Activated CD8-positive, alpha-beta T cell treated with anti-CD3 and anti-CD28 coated beads for 36 hours (primary cell): ENCODE measurements around the gene ZNF654. TPM values are rescaled to one million over a fixed set of nuclear protein-coding genes. Genes with fewer than 3 reads are reported as not detected.

Experiments used
- ATAC-seq: fragments of 200-7000 bp; cut with Tn5 transposase; one replicate; pipeline ENCODE4 v1.10.0; 2021; ENCODE audit warnings: mild to moderate bottlenecking, moderate library complexity
- CTCF ChIA-PET: fragments of 350-600 bp; sonication (Branson Sonifier 250); formaldehyde crosslinking; loops from one replicate; lab custom pipeline; 2021; ENCODE audit warnings: antibody characterized with exemption; lab: Charles Lee
- POLR2A ChIA-PET: fragments of 350-600 bp; sonication (Branson Sonifier 250); formaldehyde crosslinking; loops from one replicate; lab custom pipeline; 2021; ENCODE audit warnings: antibody characterized with exemption; lab: Charles Lee
- DNase-seq: peaks from one replicate; pipeline ENCODE4 v3.0.0-alpha.2; 2020
- H3K27ac Mint-ChIP-seq: one replicate; pipeline ENCODE4 v1.8.0; 2021; ENCODE audit warnings: mild to moderate bottlenecking, mixed read lengths
- H3K27me3 Mint-ChIP-seq: one replicate; pipeline ENCODE4 v1.8.0; 2021; ENCODE audit warnings: mixed read lengths
- H3K36me3 Mint-ChIP-seq: one replicate; pipeline ENCODE4 v1.8.0; 2021; ENCODE audit warnings: low read depth, mixed read lengths
- H3K4me1 Mint-ChIP-seq: one replicate; pipeline ENCODE4 v1.8.0; 2021; ENCODE audit warnings: low read depth, mixed read lengths
- H3K4me3 Mint-ChIP-seq: one replicate; pipeline ENCODE4 v1.8.0; 2021; ENCODE audit warnings: mild to moderate bottlenecking, moderate library complexity, mixed read lengths
- H3K9me3 Mint-ChIP-seq: one replicate; pipeline ENCODE4 v1.8.0; 2021; ENCODE audit warnings: mixed read lengths
- intact Hi-C: fragments of 100-400 bp; cut with micrococcal nuclease; formaldehyde crosslinking; loops from one replicate; pipeline ENCODE4 v1.10.0; 2022
- total RNA-seq, 2 experiments: library from RNA; stranded (reverse); gene quantifications; one replicate each; pipeline ENCODE4 v1.2.3, GENCODE V29; 2021
- TF ChIP-seq, protein P1 (sequence below): fragments of 200-600 bp; IDR thresholded peaks from one replicate; pipeline ENCODE4 v1.8.0; 2022; ENCODE audit warnings: antibody characterized with exemption, mild to moderate bottlenecking

ZNF654 gene
- total RNA-seq, 2 experiments from 2014 or later: 20.2 to 21.0 TPM

DNA sequence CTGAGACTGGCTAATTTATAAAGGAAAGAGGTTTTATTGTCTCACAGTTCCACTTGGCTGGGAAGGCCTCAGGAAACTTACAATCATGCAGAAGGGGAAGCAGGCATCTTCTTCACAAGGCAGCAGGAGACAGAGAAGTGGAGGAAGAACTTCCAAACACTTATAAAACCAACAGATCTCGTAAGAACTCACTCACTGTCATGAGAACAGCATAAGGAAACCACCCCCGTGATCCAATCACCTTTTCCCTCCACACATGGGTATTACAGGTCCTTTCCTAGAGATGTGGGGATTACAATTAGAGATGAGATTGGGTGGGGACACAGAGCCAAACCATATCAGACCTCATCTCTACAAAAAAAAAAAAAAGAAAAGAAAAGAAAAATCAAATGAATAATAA, 26.0 kb upstream of the ZNF654 start:
- no peak for DNase-seq
- H3K27ac Mint-ChIP-seq: no peak overlapping the region
- no peaks in the 10 kb centered on the region for H3K9me3 Mint-ChIP-seq
- POLR2A ChIA-PET: no interaction called here
- intact Hi-C loops: no loop called here
- H3K36me3 Mint-ChIP-seq: no peaks in the 10 kb centered on the region
- peaks cover 35% of the 10 kb centered on the region for H3K4me1 Mint-ChIP-seq
- no peak overlapping the region for H3K4me3 Mint-ChIP-seq
- H3K27me3 Mint-ChIP-seq: no peaks in the 10 kb centered on the region
- TF ChIP-seq, protein P1, sequence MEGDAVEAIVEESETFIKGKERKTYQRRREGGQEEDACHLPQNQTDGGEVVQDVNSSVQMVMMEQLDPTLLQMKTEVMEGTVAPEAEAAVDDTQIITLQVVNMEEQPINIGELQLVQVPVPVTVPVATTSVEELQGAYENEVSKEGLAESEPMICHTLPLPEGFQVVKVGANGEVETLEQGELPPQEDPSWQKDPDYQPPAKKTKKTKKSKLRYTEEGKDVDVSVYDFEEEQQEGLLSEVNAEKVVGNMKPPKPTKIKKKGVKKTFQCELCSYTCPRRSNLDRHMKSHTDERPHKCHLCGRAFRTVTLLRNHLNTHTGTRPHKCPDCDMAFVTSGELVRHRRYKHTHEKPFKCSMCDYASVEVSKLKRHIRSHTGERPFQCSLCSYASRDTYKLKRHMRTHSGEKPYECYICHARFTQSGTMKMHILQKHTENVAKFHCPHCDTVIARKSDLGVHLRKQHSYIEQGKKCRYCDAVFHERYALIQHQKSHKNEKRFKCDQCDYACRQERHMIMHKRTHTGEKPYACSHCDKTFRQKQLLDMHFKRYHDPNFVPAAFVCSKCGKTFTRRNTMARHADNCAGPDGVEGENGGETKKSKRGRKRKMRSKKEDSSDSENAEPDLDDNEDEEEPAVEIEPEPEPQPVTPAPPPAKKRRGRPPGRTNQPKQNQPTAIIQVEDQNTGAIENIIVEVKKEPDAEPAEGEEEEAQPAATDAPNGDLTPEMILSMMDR: no peak
- no peak for ATAC-seq
- CTCF ChIA-PET: no interaction called here

DNA sequence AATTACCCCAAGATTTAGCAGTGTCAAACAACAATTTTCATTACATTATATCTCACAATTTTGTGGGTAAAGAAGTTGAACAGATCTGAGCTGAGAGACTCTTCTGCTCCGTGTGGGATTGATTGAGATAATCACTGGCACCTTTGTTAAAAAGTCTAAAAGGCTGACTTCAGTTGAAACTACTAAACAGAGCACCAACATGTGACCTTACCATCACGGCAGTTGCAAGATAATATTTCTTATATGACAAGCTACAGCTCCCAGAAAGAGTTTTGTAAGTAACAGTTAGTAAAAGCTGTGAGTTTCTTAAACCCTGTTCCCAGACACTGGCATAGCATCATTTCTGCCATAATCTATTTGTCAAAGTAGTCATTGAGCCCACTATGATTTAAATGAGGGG, 25.2 kb upstream of the ZNF654 start:
- intact Hi-C loops: no loop called here
- no peaks in the 10 kb centered on the region for H3K9me3 Mint-ChIP-seq
- TF ChIP-seq, protein P1: no peak
- DNase-seq (no peak), ATAC-seq (no peak)
- no peak overlapping the region for H3K4me3 Mint-ChIP-seq
- no peaks in the 10 kb centered on the region for H3K36me3 Mint-ChIP-seq
- ChIA-PET CTCF (interaction anchor here (0.9 kb wide), 1 partner anchor 17 kb away, joined by 3 read pairs; no protein-coding TSS in a partner anchor), POLR2A (no interaction called here)
- H3K27ac Mint-ChIP-seq: no peak overlapping the region
- peaks cover 35% of the 10 kb centered on the region for H3K4me1 Mint-ChIP-seq
- H3K27me3 Mint-ChIP-seq: no peaks in the 10 kb centered on the region

DNA sequence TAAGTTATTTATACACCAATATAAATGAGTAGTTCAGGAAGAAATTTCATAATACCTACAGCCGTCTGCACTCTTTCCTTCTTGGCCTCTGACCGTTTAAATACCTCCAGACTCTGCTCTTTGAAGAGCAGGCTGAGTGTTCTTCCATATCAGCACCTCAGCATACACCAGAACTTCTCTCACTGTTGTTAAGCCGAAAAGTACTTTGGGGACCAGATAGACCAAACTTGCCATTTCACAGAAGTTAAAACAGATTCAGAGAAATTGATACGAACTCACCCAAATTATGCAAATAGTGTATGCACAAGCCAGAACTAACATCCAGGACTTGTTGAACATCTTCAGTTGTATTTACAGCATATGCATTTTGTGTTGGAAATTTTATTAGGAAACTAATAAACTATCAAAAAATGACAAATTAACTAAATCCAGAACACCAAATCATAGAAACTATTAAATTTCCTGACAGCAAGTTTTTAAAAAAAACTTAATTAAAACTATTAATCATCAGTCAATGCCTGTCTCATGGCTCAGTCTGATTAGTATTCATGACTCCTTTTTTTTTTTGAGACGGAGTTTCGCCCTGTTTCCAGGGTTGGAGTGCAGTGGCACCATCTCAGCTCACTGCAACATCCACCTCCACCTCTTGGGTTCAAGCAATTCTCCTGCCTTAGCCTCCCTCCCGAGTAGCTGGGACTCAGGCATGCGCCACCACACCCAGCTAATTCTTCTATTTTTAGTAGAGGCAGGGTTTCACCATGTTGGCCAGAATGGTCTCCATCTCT, 24.4 kb upstream of the ZNF654 start:
- intact Hi-C loops: no loop called here
- TF ChIP-seq, protein P1: no peak
- CTCF ChIA-PET: interaction anchor here (0.9 kb wide), 1 partner anchor 18 kb away, joined by 3 read pairs; no protein-coding TSS in a partner anchor
- Mint-ChIP-seq H3K27ac (no peak overlapping the region), H3K4me1 (peaks cover 33% of the 10 kb centered on the region), H3K9me3 (no peaks in the 10 kb centered on the region), H3K36me3 (no peaks in the 10 kb centered on the region), H3K27me3 (no peaks in the 10 kb centered on the region), H3K4me3 (no peak overlapping the region)
- no peak for ATAC-seq
- POLR2A ChIA-PET: no interaction called here
- DNase-seq: no peak

DNA sequence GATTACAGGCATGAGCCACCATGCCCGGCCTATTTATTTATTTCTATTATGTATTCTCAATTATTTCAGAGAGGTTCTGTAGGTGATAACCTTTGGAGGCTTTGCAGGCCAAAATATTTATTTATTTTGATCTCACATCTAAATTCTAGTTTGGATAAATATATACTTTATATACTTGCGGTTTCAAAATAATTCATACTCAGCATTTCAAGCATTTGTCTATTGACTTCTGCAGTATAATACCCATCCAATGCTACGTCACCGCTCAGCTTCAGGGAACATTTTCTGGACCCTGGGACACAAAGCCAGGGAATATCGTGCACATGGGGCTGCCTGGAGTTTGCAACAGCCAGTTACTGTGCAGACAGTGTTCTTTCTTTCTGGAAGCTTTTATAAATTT, 22.8 kb upstream of the ZNF654 start:
- TF ChIP-seq, protein P1: no peak
- Mint-ChIP-seq H3K4me1 (peaks cover 25% of the 10 kb centered on the region), H3K4me3 (no peak overlapping the region), H3K27me3 (no peaks in the 10 kb centered on the region), H3K36me3 (no peaks in the 10 kb centered on the region), H3K27ac (no peak overlapping the region), H3K9me3 (no peaks in the 10 kb centered on the region)
- DNase-seq (no peak), ATAC-seq (no peak)
- ChIA-PET CTCF (interaction anchor here (0.8 kb wide), 1 partner anchor 77 kb away, joined by 3 read pairs; no protein-coding TSS in a partner anchor), POLR2A (no interaction called here)
- intact Hi-C loops: no loop called here

DNA sequence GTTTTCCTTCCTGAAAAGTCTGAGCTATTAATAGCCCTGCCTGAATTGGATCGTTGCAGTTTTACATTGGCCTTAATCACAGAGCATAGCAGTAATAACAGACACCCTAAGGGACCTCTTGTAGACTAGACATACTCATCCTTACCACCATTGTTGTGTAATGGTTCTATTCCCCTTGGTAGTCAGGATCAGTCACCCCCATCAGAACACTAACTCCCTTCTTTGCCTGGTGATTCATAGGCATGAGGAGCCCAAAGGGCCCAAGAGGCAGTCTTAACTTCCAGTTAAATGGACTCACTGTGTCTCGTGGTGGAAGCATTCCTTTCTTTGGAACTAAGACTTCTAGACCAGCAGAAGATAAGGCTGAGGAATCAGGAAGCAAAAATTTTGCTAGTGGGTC, 20.5 kb upstream of the ZNF654 start:
- no peaks in the 10 kb centered on the region for H3K36me3 Mint-ChIP-seq
- POLR2A ChIA-PET: no interaction called here
- DNase-seq (no peak), ATAC-seq (no peak)
- intact Hi-C loops: no loop called here
- no peak overlapping the region for H3K27ac Mint-ChIP-seq
- H3K9me3 Mint-ChIP-seq: no peaks in the 10 kb centered on the region
- no peak overlapping the region for H3K4me3 Mint-ChIP-seq
- H3K4me1 Mint-ChIP-seq: peaks cover 10% of the 10 kb centered on the region
- CTCF ChIA-PET: interaction anchor here (1.1 kb wide), 1 partner anchor 56 kb away, joined by 4 read pairs; no protein-coding TSS in a partner anchor
- TF ChIP-seq, protein P1: no peak
- no peaks in the 10 kb centered on the region for H3K27me3 Mint-ChIP-seq
